RKO (cell line): Measurements from ENCODE around the gene FCGR3B.
"Not testable (repeated sequence)": the region's sequence is repeated elsewhere in the genome, so short reads cannot be mapped to it uniquely, and the experiment has no call there.

Source experiments
- DNase-seq: peaks from one replicate; pipeline ENCODE4 v3.0.0-alpha.2; 2016; ENCODE audit warnings: low spot score

FCGR3B gene

DNA sequence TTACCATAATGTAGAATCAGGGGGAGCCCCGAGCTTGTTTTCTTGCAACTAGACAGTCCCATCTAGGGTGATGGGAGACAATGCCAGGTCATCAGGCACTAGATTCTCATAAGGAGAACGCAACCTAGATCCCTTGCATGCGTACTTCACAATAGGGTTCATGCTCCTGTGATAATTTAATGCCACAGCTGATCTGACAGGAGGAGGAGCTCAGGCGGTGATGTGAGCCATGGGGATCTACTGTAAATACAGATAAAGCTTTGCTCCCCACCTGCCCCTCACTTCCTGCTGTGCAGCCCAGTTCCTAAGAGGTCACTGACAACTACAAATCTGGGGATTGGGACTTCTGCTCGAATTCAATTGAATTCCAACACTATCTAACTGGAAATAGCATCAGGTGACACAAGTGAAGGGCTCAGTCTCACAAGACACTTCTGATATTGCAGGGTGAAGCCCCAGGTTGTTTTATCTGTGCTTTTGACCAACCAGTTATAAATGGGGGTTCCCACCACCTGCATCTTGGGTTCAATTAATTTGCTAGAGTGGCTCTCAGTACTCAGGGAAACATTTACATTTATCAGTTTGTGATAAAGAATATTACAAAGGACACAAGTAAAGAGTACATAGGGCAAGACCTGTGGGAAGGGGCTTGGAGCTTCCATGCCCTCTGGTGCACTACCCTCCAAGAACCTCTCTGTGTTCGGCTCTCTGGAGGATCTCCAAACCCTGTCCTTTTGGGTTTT is 7.4 kb upstream of the FCGR3B start:
- DNase-seq = not testable (repeated sequence)

DNA sequence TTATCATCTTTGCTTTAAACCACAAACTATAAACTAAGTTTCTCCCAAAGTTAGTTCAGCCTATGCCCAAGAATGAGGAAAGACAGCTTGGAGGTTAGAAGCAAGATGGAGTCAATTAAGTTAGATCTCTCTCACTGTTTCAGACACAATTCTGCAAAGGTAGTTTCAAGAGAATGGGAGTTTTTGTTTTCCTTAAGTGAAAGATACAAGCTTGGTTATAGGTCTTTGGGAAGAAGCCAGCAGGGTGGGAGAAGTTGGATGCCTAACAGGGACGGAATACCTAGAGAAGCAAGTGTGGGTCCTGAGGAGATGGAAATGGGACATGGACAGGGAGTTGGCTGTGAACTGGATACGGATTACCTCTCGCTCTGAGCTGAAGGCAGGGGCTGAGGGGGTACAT is 6.0 kb upstream of the FCGR3B start:
- not testable (repeated sequence) for DNase-seq

DNA sequence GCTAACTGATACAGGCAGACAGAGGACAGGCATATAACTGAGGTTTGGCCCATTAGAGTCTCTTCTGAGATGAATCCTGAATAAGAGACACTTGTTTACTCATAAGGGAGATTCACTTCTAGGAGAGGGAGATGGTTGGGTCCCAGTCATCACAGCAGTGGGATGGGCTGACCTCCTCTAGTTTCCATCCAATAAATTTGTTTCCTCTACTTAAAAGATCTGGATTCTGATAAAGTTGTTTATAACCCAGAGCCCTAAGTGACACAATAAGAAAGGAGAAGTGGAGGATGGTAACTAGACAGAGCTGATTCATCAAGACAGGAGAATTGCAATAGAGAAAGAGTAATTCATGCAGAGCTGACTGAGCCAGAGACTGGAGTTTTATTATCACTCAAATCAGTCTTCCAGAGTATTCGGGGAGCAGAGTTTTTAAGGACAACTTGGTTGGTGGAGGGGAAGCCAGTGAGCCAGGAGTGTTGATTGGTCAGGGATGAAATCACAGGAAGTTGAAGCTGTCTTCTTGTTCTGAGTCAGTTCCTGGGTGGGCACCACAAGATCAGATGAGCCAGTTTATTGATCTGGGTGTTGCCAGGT is 5.3 kb upstream of the FCGR3B start:
- DNase-seq = not testable (repeated sequence)

GRCh38 chr1:161634993-161635392 is 4.0 kb upstream of the FCGR3B start:
- DNase-seq = not testable (repeated sequence)

- not testable (repeated sequence) for DNase-seq
Observed at GRCh38 chr1:161630128-161630742, 741 bp downstream of the FCGR3B start.

DNA sequence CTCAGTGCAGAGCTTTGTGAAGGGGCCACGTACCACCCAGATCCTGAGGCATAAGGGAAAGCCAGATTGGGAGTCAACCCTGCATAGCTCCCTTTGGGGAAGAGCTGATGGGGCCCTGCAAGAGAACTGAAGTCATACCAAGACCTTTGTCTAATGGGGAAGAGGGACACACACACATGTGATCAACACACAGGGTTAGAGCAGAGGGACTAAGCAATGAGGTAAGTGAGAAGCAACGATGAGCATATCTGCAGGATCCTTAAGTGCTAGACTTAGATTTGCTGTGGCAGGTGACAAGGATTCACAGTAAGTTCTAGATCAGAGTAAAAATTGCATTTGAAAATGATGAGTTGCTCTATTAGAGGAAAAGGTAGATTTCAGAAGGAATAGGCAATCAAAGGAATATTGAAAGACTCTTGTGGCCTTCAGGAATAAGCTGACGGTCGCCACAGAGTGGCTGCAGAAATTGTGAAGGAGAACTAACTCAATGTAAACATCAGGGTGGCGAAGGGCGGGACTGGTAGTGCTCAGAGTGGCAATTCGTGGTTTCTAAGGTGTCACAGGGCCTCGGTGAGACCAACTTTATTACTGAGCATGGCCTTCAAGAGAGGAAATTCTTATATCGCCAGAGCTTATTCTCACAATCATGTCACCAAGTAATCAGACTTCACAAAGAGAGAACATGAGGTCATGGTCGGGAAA is 4.4 kb downstream of the FCGR3B start:
- DNase-seq = not testable (repeated sequence)

DNA sequence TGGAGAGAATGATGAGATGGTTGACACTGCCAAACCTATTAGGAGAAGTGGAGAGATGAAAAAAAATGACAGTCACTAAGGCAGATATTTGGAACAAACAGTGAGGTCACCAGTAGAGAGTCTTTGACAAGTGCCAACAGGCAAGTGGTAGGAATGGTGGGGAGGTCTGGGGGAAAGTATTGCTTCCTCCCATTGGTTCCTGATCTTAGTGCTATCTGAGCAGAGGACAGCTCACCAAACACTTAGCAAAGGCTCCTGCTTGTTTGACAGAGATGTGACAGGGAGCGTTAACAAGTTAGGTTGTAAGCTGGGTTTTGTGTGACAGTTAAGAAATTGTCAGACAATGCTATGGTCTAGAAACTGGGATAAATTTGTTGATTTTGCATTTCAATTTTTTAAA is 6.4 kb downstream of the FCGR3B start:
- not testable (repeated sequence) for DNase-seq

DNA sequence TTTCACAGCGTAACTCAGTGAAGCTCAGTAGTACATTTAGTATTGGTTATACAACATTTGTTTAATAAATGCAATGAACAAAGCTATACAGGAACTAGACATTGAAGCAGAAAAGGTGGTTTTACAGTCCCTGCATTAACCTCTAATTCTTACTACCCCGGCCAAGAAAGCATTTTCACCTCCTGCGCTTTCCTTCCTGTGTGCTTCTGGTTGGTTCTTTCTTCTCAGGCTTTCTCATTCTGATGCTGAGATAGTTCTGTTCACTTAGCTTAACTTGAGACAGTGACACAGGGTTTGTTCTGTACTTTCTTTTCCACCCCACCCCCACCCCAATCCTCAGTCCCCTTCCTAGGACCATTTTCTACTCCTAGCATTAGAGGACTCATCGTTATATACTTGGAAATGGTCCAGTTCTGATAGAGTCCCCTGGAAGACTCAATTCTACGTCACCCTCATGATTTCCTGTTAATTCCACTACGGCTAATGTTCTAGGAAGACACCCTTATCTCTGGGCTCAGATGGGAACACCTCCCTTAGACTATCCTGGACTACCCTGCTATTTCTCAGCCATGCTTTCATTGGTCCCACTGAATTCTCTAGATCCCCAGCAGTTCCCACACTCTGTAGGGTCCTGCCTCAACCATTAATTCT is 7.5 kb downstream of the FCGR3B start:
- not testable (repeated sequence) for DNase-seq

DNA sequence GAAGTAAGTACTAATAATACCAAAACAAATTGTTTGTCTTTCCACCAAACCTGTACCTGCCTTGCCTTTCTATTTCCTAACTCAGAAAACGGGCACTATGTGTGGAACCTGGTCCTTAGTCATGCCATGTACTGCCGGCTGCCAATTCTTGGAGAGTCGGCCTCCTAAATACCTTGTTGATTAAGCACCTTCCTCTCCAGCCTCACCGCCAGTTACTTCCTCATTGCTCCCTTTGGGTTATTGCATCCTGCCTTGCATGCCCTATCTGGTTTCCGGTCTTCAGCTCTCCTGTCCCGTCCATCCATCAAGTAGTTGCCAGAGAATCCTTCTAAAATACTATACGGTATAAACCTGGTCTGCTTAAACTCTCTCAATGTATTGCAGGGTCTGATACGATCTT is 8.9 kb downstream of the FCGR3B start:
- not testable (repeated sequence) for DNase-seq

- not testable (repeated sequence) for DNase-seq
Observed at GRCh38 chr1:161621181-161622000, 9.6 kb downstream of the FCGR3B start.

- DNase-seq = not testable (repeated sequence)
Observed at GRCh38 chr1:161620399-161620798, 10.6 kb downstream of the FCGR3B start.

DNA sequence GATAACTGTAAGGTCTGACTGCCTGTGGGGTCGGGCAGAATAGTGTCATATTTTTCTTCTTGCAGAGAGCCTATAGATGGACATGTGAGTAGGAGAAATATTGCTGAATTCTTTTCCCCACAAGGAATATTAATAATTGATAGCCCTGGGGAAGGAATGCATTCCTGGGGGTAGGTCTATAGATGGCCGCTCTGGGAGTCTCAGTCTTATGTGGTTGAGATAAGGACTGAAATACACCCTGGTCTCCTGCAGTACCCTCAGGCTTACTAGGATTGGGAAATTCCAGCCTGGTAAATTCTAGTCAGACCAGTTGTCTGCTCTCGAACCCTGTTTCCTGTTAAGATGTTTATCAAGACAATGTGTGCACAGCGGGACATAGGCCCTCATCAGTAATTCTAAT is 12.5 kb downstream of the FCGR3B start:
- not testable (repeated sequence) for DNase-seq

DNA sequence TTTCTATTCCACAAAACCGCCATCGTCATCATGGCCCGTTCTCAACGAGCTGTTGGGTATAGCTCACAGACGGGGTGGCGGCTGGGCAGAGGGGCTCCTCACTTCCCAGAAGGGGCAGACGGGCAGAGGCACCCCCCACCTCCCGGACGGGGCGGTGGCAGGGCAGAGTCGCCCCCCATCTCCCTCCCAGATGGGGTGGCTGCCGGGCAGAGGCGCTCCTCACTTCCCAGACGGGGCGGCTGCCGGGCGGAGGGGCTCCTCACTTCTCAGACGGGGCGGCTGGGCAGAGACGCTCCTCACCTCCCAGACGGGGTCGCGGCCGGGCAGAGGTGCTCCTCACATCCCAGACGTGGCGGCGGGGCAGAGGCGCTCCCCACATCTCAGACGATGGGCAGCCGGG is 14.6 kb downstream of the FCGR3B start:
- not testable (repeated sequence) for DNase-seq

- peak; percentile 38 for DNase-seq
Observed at GRCh38 chr1:161613142-161613514, 17.8 kb downstream of the FCGR3B start.

GRCh38 chr1:161612322-161613141 is 18.4 kb downstream of the FCGR3B start:
- DNase-seq = peak; percentile 93

GRCh38 chr1:161611866-161612321 is 19.1 kb downstream of the FCGR3B start:
- DNase-seq = peak; percentile 28

DNA sequence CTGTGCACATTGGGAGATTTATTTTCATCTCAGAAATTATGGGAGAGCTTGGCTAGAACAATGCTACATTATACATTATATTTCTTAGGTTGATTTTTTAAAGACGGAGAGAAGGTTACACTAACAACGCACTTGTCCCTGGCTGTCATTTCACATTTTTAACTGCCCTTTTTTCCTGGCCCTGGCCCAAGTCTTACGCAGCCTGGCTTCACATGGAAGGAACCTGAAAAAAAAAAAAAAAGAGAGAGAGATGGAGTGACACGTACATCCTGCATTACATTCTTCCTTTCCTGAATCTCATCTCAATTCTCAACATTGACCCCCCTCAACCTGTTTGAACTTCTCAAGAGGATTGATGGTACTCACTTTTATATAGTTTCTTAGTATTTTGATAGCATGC is 20.8 kb downstream of the FCGR3B start:
- DNase-seq = not testable (repeated sequence)

GRCh38 chr1:161606541-161607336 is 24.2 kb downstream of the FCGR3B start:
- not testable (repeated sequence) for DNase-seq
